HEK293T (cell line): ENCODE results near the gene RNF26.

Experiments used
- BHLHE40 ChIP-seq: fragments of 450-650 bp; IDR thresholded peaks from 2 replicates; pipeline ENCODE4 v1.6.1; 2016; ENCODE audit warnings: mild to moderate bottlenecking, moderate library complexity, borderline replicate concordance
- CTBP1 ChIP-seq: fragments of 450-650 bp; IDR thresholded peaks from 2 replicates; pipeline ENCODE4 v1.6.1; 2016; ENCODE audit warnings: borderline replicate concordance
- ELF4 ChIP-seq: fragments of 450-650 bp; IDR thresholded peaks from 2 replicates; pipeline ENCODE4 v1.6.1; 2017; ENCODE audit warnings: antibody characterized with exemption
- HDGF ChIP-seq: fragments of 450-650 bp; IDR thresholded peaks from 2 replicates; pipeline ENCODE4 v1.6.1; 2017; ENCODE audit warnings: antibody characterized with exemption, borderline replicate concordance
- NFRKB ChIP-seq: fragments of 450-650 bp; IDR thresholded peaks from 2 replicates; pipeline ENCODE4 v1.6.1; 2016; ENCODE audit warnings: mild to moderate bottlenecking, moderate library complexity
- SP1 ChIP-seq: fragments of 450-650 bp; IDR thresholded peaks from 2 replicates; pipeline ENCODE4 v1.6.1; 2017

DNA sequence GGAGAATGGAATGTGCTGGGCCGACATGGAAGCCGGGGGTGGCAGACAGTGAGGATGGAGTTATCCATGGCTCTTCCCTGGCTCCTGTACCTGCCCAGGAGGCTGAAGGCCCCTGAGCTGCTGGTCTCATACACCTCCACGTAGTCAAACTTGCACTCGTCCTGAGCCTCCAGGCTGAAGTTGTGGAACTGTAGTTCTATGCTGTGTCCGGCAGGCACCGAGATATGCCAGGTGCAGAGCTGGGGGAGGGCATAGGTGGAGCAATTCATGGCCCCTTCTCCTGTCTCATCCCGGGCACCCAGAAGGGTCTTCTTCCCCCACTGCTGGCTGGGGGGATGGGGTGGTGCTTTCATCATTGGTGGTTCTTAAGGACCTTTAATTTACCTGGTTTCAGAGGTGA is 9.4 kb downstream of the RNF26 start:
- no peak for TF ChIP-seq NFRKB
- no peak for TF ChIP-seq SP1
- no peak for TF ChIP-seq ELF4
- no peak for TF ChIP-seq CTBP1
- no peak for TF ChIP-seq BHLHE40
- no peak for TF ChIP-seq HDGF
